GM12878 (cell line): ENCODE results near the gene PALMD. TPM values are rescaled to one million over a fixed set of nuclear protein-coding genes. Genes with fewer than 3 reads are reported as not detected.

Experiments used
- ATAC-seq: fragments of 200-7000 bp; cut with Tn5 transposase; 3 replicates; pipeline ENCODE4 v1.9.1; 2020; ENCODE audit warnings: mild to moderate bottlenecking, moderate library complexity
- BruUV-seq: library from RNA; stranded (reverse); fragments of 400-500 nt; replicated peaks from 2 replicates; lab custom pipeline; 2021; lab: Mats Ljungman, UMichigan
- CTCF ChIA-PET: fragments of 300-600 bp; sonication (Branson Sonifier 250); formaldehyde crosslinking; extraction: SDS; loops from one replicate; lab custom pipeline; 2021; ENCODE audit warnings: inconsistent platforms; lab: Yijun Ruan, JAX
- POLR2A ChIA-PET: fragments of 350-600 bp; formaldehyde crosslinking; extraction: SDS; loops from one replicate; lab custom pipeline; 2021; ENCODE audit warnings: inconsistent platforms; lab: Charles Lee
- RAD21 ChIA-PET: fragments of 300-600 bp; sonication (Branson Sonifier 250); formaldehyde crosslinking; loops from one replicate; lab custom pipeline; 2023; ENCODE audit warnings: antibody characterized with exemption; ENCODE audit not compliant: unreplicated experiment; lab: Charles Lee
- SMC1A ChIA-PET: fragments of 300-600 bp; sonication (Branson Sonifier 250); formaldehyde crosslinking; loops from one replicate; lab custom pipeline; 2023; ENCODE audit not compliant: unreplicated experiment, uncharacterized antibody; lab: Charles Lee
- DNase-seq: peaks from one replicate; pipeline ENCODE4 v3.0.0-alpha.2; 2011; ENCODE audit warnings: low read depth, low spot score
- FAIRE-seq: peaks from 3 replicates; lab custom pipeline; 2011; peaks lifted over from hg19 to GRCh38; lab: Jason Lieb, UNC
- H2AFZ ChIP-seq: 2 replicates; pipeline ENCODE4 v1.6.0; 2011; ENCODE audit warnings: low read depth, low read length, control low read depth; ENCODE audit not compliant: control insufficient read depth
- H3K27ac ChIP-seq: 2 replicates; pipeline ENCODE4 v1.5.1; 2011; ENCODE audit warnings: control low read depth; ENCODE audit not compliant: control insufficient read depth, insufficient read depth
- H3K27me3 ChIP-seq, 2 experiments: replicated peaks in 1 of 2; 2 replicates each; pipeline versions ENCODE4 v1.6.0 to v1.6.1; 2011; ENCODE audit warnings: low read length in 1 of 2; ENCODE audit not compliant: control insufficient read depth in 2 of 2, insufficient read depth in 2 of 2
- H3K36me3 ChIP-seq, 2 experiments: 2 replicates each; pipeline ENCODE4 v1.5.1; 2011; ENCODE audit warnings: low read length in 1 of 2; ENCODE audit not compliant: control insufficient read depth in 2 of 2, insufficient read depth in 2 of 2
- H3K4me1 ChIP-seq: 2 replicates; pipeline ENCODE4 v1.6.1; 2011; ENCODE audit warnings: mild to moderate bottlenecking, low read length, moderate library complexity, mixed read lengths; ENCODE audit not compliant: control insufficient read depth, insufficient read depth
- H3K4me2 ChIP-seq: 2 replicates; pipeline ENCODE4 v1.6.0; 2011; ENCODE audit warnings: control low read depth; ENCODE audit not compliant: control insufficient read depth, insufficient read depth
- H3K4me3 ChIP-seq: fragments of 200-600 bp; sonication (generic); 2 replicates; pipeline ENCODE4 v1.5.1; 2016
- H3K79me2 ChIP-seq: 2 replicates; pipeline ENCODE4 v1.6.0; 2011; ENCODE audit warnings: low read length; ENCODE audit not compliant: control insufficient read depth, insufficient read depth
- H3K9ac ChIP-seq: 2 replicates; pipeline ENCODE4 v1.8.0; 2011; ENCODE audit warnings: low read length, control low read depth, mixed read lengths; ENCODE audit not compliant: control insufficient read depth, insufficient read depth
- H3K9me3 ChIP-seq: replicated peaks from 3 replicates; pipeline ENCODE4 v1.5.1; 2011; ENCODE audit warnings: mild to moderate bottlenecking, low read length; ENCODE audit not compliant: control insufficient read depth, insufficient read depth
- H4K20me1 ChIP-seq: 2 replicates; pipeline ENCODE4 v1.6.0; 2011; ENCODE audit not compliant: control insufficient read depth, insufficient read depth
- TBL1XR1 ChIP-seq: IDR thresholded peaks from 2 replicates; pipeline ENCODE4 v1.6.1; 2012; ENCODE audit warnings: low read depth, low read length, improper control_type of control experiment
- WGBS: methylation state at CpG from one replicate; pipeline ENCODE4 v1.1.6; 2016; ENCODE audit warnings: low lambda C conversion rate; ENCODE audit not compliant: insufficient replicate concordance, insufficient coverage; ENCODE audit errors: missing lambda C conversion rate; 5-methylcytosine and 5-hydroxymethylcytosine counted together
- in situ Hi-C: fragments of 300-500 bp; cut with MboI; formaldehyde crosslinking; loops from 9 replicates; pipeline ENCODE4 v1.14.3; 2018; ENCODE audit warnings: mixed read lengths
- intact Hi-C: fragments of 100-400 bp; cut with micrococcal nuclease; formaldehyde crosslinking; loops from one replicate; pipeline ENCODE4 v1.14.2; 2022; ENCODE audit not compliant: unreplicated experiment
- polyA plus RNA-seq, 11 experiments: library from polyadenylated mRNA; depleted of rRNA in 4 of 11; unstranded in 6 of 11; stranded (reverse) in 5 of 11; fragments of >200 nt; fragmentation: Nextera tagmentation in 4 of 11; fragmentation: Illumina TruSeq in 1 of 11; extraction: Ambion mirVana in 4 of 11; extraction: Trizol in 1 of 11; gene quantifications; 1 replicate in 1 of 11; 2 replicates in 10 of 11; pipeline versions ENCODE4 v1.2.1 to v1.2.3, GENCODE V29; 2011 to 2016; ENCODE audit warnings: inconsistent platforms in 2 of 11, missing spikeins in 2 of 11, low read depth in 1 of 11
- total RNA-seq, 4 experiments: library from RNA; depleted of rRNA in 3 of 4; stranded (reverse); fragments of >200 nt in 3 of 4; fragmentation: Illumina TruSeq in 1 of 4; extraction: Trizol in 1 of 4; gene quantifications; 2 replicates each; pipeline versions ENCODE4 v1.2.1 to v1.2.3, GENCODE V29; 2013 to 2021
- TF ChIP-seq, protein P1 (sequence below): fragments of 450-650 bp; IDR thresholded peaks from 2 replicates; pipeline ENCODE4 v1.6.1; 2016; ENCODE audit warnings: mild to moderate bottlenecking, moderate library complexity, borderline replicate concordance

Gene PALMD
- total and polyA plus RNA-seq, 10 of the 15 experiments (the other 5 are each of a cell fraction or from before 2014, with no cell fraction given), result under 0.01 to 0.09 (median 0.04) TPM; not detected in 4

DNA sequence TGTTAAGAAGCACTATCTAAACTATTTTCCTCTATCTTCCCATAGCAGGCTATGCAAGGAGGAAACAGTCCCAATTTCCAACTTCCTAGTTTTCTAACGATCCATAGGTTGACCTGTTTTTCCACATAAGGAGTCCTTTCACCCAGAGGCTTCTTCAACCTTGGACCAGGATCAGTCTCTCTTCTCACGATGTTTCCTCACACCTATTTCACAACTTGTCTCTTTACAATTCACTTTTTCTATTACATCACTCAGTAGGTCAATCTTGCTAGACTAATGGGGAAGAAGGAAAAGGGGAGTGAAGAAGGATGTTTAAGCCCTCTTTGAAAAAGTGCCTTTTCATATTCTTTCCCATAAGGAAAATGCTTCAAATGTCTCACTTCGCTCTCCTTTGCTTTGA is 15.9 kb downstream of the PALMD start:
- Histone ChIP-seq H3K4me2 (no peak overlapping the region), H3K4me1 (no peaks in the 10 kb centered on the region), H2AFZ (no peak overlapping the region), H4K20me1 (no peaks in the 10 kb centered on the region), H3K4me3 (no peak overlapping the region), H3K27me3 (no peaks in the 10 kb centered on the region), H3K79me2 (no peaks in the 10 kb centered on the region), H3K9ac (no peak overlapping the region), H3K9me3 (no peaks in the 10 kb centered on the region), H3K27ac (no peak overlapping the region), H3K36me3 (no peaks in the 10 kb centered on the region)
- intact Hi-C loops (no loop called here), in situ Hi-C loops (no loop called here)
- RAD21 ChIA-PET, result no interaction called here
- BruUV-seq, result no TSS peak
- CTCF ChIA-PET, result interaction anchor here (0.9 kb wide), 1 partner anchor 180 kb away, joined by 4 read pairs; no protein-coding TSS in a partner anchor
- 8% methylated on average over 3 of the region's 3 CpGs for WGBS
- ATAC-seq (no peak), FAIRE-seq (no peak), DNase-seq (no peak)
- POLR2A ChIA-PET, result no interaction called here
- SMC1A ChIA-PET, result interaction anchor here (1.1 kb wide), 1 partner anchor 11 kb away, joined by 3 read pairs; no protein-coding TSS in a partner anchor
- TF ChIP-seq TBL1XR1, result no peak
- TF ChIP-seq, protein P1, sequence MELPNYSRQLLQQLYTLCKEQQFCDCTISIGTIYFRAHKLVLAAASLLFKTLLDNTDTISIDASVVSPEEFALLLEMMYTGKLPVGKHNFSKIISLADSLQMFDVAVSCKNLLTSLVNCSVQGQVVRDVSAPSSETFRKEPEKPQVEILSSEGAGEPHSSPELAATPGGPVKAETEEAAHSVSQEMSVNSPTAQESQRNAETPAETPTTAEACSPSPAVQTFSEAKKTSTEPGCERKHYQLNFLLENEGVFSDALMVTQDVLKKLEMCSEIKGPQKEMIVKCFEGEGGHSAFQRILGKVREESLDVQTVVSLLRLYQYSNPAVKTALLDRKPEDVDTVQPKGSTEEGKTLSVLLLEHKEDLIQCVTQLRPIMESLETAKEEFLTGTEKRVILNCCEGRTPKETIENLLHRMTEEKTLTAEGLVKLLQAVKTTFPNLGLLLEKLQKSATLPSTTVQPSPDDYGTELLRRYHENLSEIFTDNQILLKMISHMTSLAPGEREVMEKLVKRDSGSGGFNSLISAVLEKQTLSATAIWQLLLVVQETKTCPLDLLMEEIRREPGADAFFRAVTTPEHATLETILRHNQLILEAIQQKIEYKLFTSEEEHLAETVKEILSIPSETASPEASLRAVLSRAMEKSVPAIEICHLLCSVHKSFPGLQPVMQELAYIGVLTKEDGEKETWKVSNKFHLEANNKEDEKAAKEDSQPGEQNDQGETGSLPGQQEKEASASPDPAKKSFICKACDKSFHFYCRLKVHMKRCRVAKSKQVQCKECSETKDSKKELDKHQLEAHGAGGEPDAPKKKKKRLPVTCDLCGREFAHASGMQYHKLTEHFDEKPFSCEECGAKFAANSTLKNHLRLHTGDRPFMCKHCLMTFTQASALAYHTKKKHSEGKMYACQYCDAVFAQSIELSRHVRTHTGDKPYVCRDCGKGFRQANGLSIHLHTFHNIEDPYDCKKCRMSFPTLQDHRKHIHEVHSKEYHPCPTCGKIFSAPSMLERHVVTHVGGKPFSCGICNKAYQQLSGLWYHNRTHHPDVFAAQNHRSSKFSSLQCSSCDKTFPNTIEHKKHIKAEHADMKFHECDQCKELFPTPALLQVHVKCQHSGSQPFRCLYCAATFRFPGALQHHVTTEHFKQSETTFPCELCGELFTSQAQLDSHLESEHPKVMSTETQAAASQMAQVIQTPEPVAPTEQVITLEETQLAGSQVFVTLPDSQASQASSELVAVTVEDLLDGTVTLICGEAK, result no peak
